GM13977 (cell line): ENCODE measurements around the gene PCDHA8.
"Not testable (repeated sequence)": the region's sequence is repeated elsewhere in the genome, so short reads cannot be mapped to it uniquely, and the experiment has no call there.

Experiments
- DNase-seq: peaks from one replicate; pipeline ENCODE4 v3.0.0; 2012; ENCODE audit warnings: low spot score
- CTCF ChIP-seq: IDR thresholded peaks from 2 replicates; pipeline ENCODE4 v1.5.1; 2012; ENCODE audit warnings: mild to moderate bottlenecking, control low read depth; ENCODE audit not compliant: insufficient read depth; ENCODE audit errors: extremely low read depth, missing control alignments
- in situ Hi-C: fragments of 300-500 bp; cut with MboI; formaldehyde crosslinking; loops from one replicate; pipeline ENCODE4 v1.12.0; 2022; ENCODE audit warnings: low sequenced_read_pairs, low pct_unique_long_range_greater_than_20kb, mixed read lengths, inconsistent platforms; ENCODE audit not compliant: unreplicated experiment

PCDHA8 gene

GRCh38 chr5:140869555-140869886, 28.5 kb downstream of the PCDHA8 start:
- DNase-seq, result no peak
- in situ Hi-C loops, result no loop called here
- TF ChIP-seq CTCF, result no peak

- no peak for DNase-seq
- no peak for TF ChIP-seq CTCF
- in situ Hi-C loops, result no loop called here
These were observed 29.5 kb downstream of the PCDHA8 start for GRCh38 chr5:140870221-140871201.

DNA sequence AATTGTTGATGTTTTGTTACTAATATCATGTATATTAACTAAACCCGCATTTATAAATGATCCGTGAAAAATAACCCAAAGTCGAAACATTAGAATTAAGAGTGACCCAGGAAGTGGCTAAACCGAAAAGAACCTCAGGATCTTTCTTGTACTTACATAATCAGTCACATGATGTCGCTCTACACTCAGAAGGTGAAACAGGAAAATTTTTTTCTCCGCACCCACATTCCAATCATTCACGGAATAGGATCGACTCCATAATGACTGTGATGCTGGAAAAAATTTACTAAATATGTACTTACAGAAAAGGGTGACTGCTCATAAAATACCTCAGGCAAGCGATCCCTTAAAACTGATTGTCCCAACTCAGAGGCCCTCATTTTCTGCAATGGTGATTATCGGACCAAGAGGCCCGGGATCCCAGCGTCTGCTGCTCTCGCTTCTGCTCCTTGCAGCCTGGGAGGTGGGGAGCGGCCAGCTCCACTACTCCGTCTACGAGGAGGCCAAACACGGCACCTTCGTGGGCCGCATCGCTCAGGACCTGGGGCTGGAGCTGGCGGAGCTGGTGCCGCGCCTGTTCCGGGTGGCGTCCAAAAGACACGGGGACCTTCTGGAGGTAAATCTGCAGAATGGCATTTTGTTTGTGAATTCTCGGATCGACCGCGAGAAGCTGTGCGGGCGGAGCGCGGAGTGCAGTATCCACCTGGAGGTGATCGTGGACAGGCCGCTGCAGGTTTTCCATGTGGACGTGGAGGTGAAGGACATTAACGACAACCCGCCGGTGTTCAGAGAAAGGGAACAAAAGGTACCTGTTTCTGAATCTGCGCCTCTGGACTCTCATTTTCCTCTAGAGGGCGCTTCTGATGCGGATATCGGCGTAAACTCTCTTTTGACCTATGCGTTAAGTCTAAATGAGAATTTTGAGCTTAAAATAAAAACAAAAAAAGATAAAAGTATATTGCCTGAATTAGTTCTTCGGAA, 34.4 kb downstream of the PCDHA8 start, which contains the start of gene PCDHA12:
TSS of gene PCDHA12 (plus strand) at position 224 of the 981 bp plus-strand sequence. CDS start at position 389, 165 bp downstream.
- no peak for DNase-seq

GRCh38 chr5:140876541-140877261, 35.7 kb downstream of the PCDHA8 start:
- DNase-seq, in situ Hi-C loops: not testable (repeated sequence)

More for the DNA sequence above, 34.4 kb downstream of the PCDHA8 start, which contains the start of gene PCDHA12:
- in situ Hi-C loops, result no loop called here
- no peak for TF ChIP-seq CTCF

DNA sequence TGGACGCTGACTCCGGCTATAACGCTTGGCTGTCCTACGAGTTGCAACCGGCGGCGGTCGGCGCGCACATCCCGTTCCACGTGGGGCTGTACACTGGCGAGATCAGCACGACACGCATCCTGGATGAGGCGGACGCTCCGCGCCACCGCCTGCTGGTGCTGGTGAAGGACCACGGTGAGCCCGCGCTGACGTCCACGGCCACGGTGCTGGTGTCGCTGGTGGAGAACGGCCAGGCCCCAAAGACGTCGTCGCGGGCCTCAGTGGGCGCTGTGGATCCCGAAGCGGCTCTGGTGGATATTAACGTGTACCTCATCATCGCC, 36.2 kb downstream of the PCDHA8 start:
- DNase-seq, result no peak
- in situ Hi-C loops, result no loop called here
- TF ChIP-seq CTCF, result no peak

- peak; percentile 5 for DNase-seq
- in situ Hi-C loops, result no loop called here
- no peak for TF ChIP-seq CTCF
These were observed 41.1 kb downstream of the PCDHA8 start, which contains the start of gene PCDHA13 for GRCh38 chr5:140881889-140882590. PCDHA13 (plus strand) TSS chr5:140882124; CDS start chr5:140882269, 145 bp downstream.
